Prostate gland (tissue), 2 donors: Measurements from ENCODE around the gene SUSD3.

ENCODE experiments used
- CTCF ChIP-seq, 4 experiments: fragments of 200-600 bp in 2 of 4; fragments of 450-650 bp in 2 of 4; sonication (generic) in 2 of 4; IDR thresholded peaks; 1 replicate in 3 of 4; 2 replicates in 1 of 4; pipeline ENCODE4 v1.5.1; 2016 to 2019; ENCODE audit warnings: antibody characterized with exemption in 4 of 4, mild to moderate bottlenecking in 2 of 4, moderate library complexity in 2 of 4
- POLR2A ChIP-seq: fragments of 450-650 bp; IDR thresholded peaks from one replicate; pipeline ENCODE4 v1.6.1; 2016; ENCODE audit warnings: antibody characterized with exemption, mild to moderate bottlenecking

GRCh38 chr9:93077811-93078210 lies 19.3 kb downstream of the SUSD3 start:
- TF ChIP-seq CTCF (IDR thresholded peaks at IDR 0.05) (no peak), POLR2A (no peak)
